Vagina (tissue), 2 donors: ENCODE results near the gene TRIM7. TPM values are rescaled to one million over a fixed set of nuclear protein-coding genes. Genes with fewer than 3 reads are reported as not detected.

Source experiments
- DNase-seq, 2 donors: peaks; one replicate each; pipeline ENCODE4 v3.0.0-alpha.2; 2017; ENCODE audit errors: extremely low spot score in 2 of 2
- H3K27ac ChIP-seq: fragments of 200-600 bp; sonication (generic); one replicate; pipeline ENCODE4 v1.5.1; 2019
- H3K27me3 ChIP-seq: fragments of 200-600 bp; sonication (generic); one replicate; pipeline ENCODE4 v1.5.1; 2019
- H3K36me3 ChIP-seq, 2 donors: fragments of 200-600 bp; sonication (generic); one replicate each; pipeline ENCODE4 v1.5.1; 2017 to 2019
- H3K4me1 ChIP-seq: fragments of 200-600 bp; sonication (generic); one replicate; pipeline ENCODE4 v1.5.1; 2019
- H3K4me3 ChIP-seq, 2 donors: fragments of 200-600 bp; sonication (generic); 1 replicate in 1 of 2; 2 replicates in 1 of 2; pipeline ENCODE4 v1.5.1; 2016 to 2019
- H3K9me3 ChIP-seq: fragments of 200-600 bp; sonication (generic); one replicate; pipeline ENCODE4 v1.5.1; 2019
- POLR2A ChIP-seq, 2 donors: fragments of 450-650 bp; IDR thresholded peaks; one replicate each; pipeline ENCODE4 v1.6.1; 2017; ENCODE audit warnings: antibody characterized with exemption in 2 of 2, mild to moderate bottlenecking in 2 of 2, moderate library complexity in 2 of 2
- POLR2AphosphoS5 ChIP-seq, 2 donors: sonication (generic); formaldehyde crosslinking; IDR thresholded peaks; one replicate each; pipeline ENCODE4 v1.9.0; 2017; ENCODE audit warnings: antibody characterized with exemption in 2 of 2, mild to moderate bottlenecking in 2 of 2, low read depth in 1 of 2; ENCODE audit not compliant: insufficient read depth in 1 of 2
- intact Hi-C: fragments of 100-400 bp; cut with DNase I; formaldehyde crosslinking; loops from one replicate; pipeline ENCODE4 v1.15.1; 2023
- total RNA-seq: library from RNA; depleted of rRNA; stranded (reverse); fragments of >200 nt; gene quantifications from one replicate; pipeline ENCODE4 v1.2.3, GENCODE V29; 2016
- TF ChIP-seq, protein P1 (sequence below), 3 experiments: fragments of 450-650 bp in 2 of 3; fragments of 200-600 bp in 1 of 3; sonication (generic) in 1 of 3; IDR thresholded peaks; one replicate each; pipeline ENCODE4 v1.5.1; 2017 to 2019; ENCODE audit warnings: antibody characterized with exemption in 3 of 3, mild to moderate bottlenecking in 2 of 3, moderate library complexity in 2 of 3

The TRIM7 gene
- total RNA-seq, 1 donor from 2014 or later, result 21.6 TPM

DNA sequence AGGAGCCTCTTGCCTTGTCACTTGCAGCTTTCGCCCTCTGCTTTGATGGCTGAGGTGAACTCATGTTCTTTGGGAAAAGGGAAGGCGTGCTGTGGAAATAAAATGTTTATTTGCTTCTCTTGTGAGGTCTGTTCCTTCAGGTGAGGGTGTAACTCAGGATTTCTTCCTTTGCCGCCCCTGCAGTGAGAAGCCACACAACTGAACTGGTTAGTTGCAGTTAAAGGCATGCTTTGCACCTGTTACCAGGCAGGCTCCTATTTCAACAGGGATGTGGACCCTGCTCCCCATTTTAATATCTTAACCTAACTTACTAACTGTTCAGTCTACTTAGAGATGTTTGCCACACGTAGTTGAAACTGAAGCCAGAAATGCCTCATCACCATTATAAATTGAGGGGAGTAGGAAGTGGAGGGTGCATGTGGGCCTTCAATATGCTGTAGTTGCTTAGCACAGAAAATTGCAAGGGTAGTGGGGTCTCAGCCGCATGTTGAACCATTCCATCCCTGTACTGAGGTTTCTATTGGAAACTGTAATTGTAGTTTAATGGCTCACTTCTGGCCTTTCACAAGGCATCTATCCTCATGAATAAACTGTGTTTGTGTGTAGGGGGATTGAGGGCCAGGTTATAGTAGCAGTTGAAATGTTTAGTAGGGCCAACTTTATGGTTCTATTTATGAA, 30.8 kb upstream of the TRIM7 start:
- H3K36me3 ChIP-seq, result peaks cover 6 to 96% of the 10 kb centered on the region in 2 donors

GRCh38 chr5:181235323-181235688, 30.3 kb upstream of the TRIM7 start:
- Histone ChIP-seq H3K4me1 (peaks cover 4% of the 10 kb centered on the region), H3K27me3 (no peaks in the 10 kb centered on the region), H3K9me3 (no peaks in the 10 kb centered on the region), H3K4me3 (no peak overlapping the region), H3K36me3 (peaks cover 6 to 95% of the 10 kb centered on the region in 2 donors), H3K27ac (no peak overlapping the region)
- intact Hi-C loops, result no loop called here
- TF ChIP-seq POLR2A (IDR thresholded peaks at IDR 0.05), result no peak
- TF ChIP-seq POLR2AphosphoS5 (IDR thresholded peaks at IDR 0.05; ENCODE audit: insufficient read depth in 1 of 2, low read depth in 1 of 2), result no peak
- TF ChIP-seq, protein P1, sequence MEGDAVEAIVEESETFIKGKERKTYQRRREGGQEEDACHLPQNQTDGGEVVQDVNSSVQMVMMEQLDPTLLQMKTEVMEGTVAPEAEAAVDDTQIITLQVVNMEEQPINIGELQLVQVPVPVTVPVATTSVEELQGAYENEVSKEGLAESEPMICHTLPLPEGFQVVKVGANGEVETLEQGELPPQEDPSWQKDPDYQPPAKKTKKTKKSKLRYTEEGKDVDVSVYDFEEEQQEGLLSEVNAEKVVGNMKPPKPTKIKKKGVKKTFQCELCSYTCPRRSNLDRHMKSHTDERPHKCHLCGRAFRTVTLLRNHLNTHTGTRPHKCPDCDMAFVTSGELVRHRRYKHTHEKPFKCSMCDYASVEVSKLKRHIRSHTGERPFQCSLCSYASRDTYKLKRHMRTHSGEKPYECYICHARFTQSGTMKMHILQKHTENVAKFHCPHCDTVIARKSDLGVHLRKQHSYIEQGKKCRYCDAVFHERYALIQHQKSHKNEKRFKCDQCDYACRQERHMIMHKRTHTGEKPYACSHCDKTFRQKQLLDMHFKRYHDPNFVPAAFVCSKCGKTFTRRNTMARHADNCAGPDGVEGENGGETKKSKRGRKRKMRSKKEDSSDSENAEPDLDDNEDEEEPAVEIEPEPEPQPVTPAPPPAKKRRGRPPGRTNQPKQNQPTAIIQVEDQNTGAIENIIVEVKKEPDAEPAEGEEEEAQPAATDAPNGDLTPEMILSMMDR (IDR thresholded peaks at IDR 0.05), result no peak
- DNase-seq, result no peak

More for the DNA sequence above, 30.8 kb upstream of the TRIM7 start:
- no peak for DNase-seq
- intact Hi-C loops, result no loop called here
- TF ChIP-seq POLR2A (IDR thresholded peaks at IDR 0.05), result no peak
- TF ChIP-seq, protein P1 (IDR thresholded peaks at IDR 0.05), result no peak
- no peak for TF ChIP-seq POLR2AphosphoS5 (IDR thresholded peaks at IDR 0.05; ENCODE audit: insufficient read depth in 1 of 2, low read depth in 1 of 2)
- Histone ChIP-seq H3K27me3 (no peaks in the 10 kb centered on the region), H3K27ac (no peak overlapping the region), H3K9me3 (no peaks in the 10 kb centered on the region), H3K4me3 (no peak overlapping the region), H3K4me1 (peaks cover 9% of the 10 kb centered on the region)

GRCh38 chr5:181234455-181235306, 29.7 kb upstream of the TRIM7 start:
- Histone ChIP-seq H3K9me3 (no peaks in the 10 kb centered on the region), H3K4me3 (no peak overlapping the region), H3K27ac (no peak overlapping the region), H3K27me3 (no peaks in the 10 kb centered on the region), H3K36me3 (peaks cover 6 to 89% of the 10 kb centered on the region in 2 donors), H3K4me1 (no peaks in the 10 kb centered on the region)
- no peak for TF ChIP-seq POLR2A (IDR thresholded peaks at IDR 0.05)
- DNase-seq, result no peak
- intact Hi-C loops, result no loop called here

- Histone ChIP-seq H3K4me3 (no peak overlapping the region), H3K36me3 (peaks cover 2 to 81% of the 10 kb centered on the region in 2 donors), H3K27ac (no peak overlapping the region), H3K4me1 (no peaks in the 10 kb centered on the region), H3K27me3 (no peaks in the 10 kb centered on the region), H3K9me3 (no peaks in the 10 kb centered on the region)
- intact Hi-C loops, result no loop called here
- TF ChIP-seq POLR2AphosphoS5 (IDR thresholded peaks at IDR 0.05; ENCODE audit: insufficient read depth in 1 of 2, low read depth in 1 of 2), result no peak
- TF ChIP-seq, protein P1 (IDR thresholded peaks at IDR 0.05), result no peak
- TF ChIP-seq POLR2A (IDR thresholded peaks at IDR 0.05), result no peak
- no peak for DNase-seq
These were observed 28.9 kb upstream of the TRIM7 start for GRCh38 chr5:181233801-181234454.

DNA sequence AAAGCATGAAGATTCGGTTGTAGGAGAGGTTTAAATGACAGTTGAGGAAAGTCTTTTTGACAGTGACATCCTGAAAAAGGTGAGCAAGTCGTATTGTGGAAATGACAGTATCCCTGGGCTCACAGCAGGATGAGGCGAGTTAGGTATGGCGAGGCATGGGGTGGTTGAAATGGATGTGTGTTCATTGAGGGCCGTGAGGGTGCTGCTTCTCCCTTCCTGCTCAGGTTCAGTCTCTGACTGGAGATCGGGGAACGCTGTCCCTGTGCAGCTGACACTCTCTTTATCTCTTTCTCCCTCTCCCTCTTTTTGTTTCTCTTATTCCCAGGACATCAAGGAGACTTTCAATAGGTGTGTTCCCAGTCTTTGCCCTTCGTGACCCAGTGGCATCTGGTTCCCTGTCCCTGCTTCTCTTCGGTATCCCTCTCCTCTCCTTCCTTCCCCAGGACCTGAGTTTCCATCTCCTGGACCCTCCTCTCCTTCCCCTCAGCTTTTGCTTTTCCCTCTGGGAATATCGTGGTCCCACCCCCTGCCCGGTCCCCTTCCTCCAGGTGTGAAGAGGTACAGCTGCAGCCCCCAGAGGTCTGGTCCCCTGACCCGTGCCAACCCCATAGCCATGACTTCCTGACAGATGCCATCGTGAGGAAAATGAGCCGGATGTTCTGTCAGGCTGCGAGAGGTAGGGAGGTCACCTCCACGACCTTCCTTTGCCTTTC, 28.2 kb upstream of the TRIM7 start:
- Histone ChIP-seq H3K36me3 (peaks cover 0 to 74% of the 10 kb centered on the region in 2 donors), H3K27ac (no peak overlapping the region), H3K4me3 (no peak overlapping the region), H3K27me3 (no peaks in the 10 kb centered on the region), H3K4me1 (no peaks in the 10 kb centered on the region), H3K9me3 (no peaks in the 10 kb centered on the region)
- DNase-seq, result no peak
- intact Hi-C loops, result no loop called here
- TF ChIP-seq, protein P1 (IDR thresholded peaks at IDR 0.05), result no peak
- TF ChIP-seq POLR2A (IDR thresholded peaks at IDR 0.05), result no peak
- no peak for TF ChIP-seq POLR2AphosphoS5 (IDR thresholded peaks at IDR 0.05; ENCODE audit: insufficient read depth in 1 of 2, low read depth in 1 of 2)
